SKM-1 treated with dmso at 0.1 percent for 144 hours (cell line): ENCODE measurements around the gene BTNL3.

Experiments used
- DNase-seq: peaks from one replicate; lab custom pipeline; 2025; ENCODE audit not compliant: unreplicated experiment; lab: John Stamatoyannopoulos, UW

Gene BTNL3

GRCh38 chr5:181020688-181021087, 32.0 kb downstream of the BTNL3 start:
- no peak for DNase-seq

- no peak for DNase-seq
Measured at GRCh38 chr5:181024245-181025064, 35.8 kb downstream of the BTNL3 start.

GRCh38 chr5:181027452-181028031, 38.9 kb downstream of the BTNL3 start:
- no peak for DNase-seq

- no peak for DNase-seq
Measured at GRCh38 chr5:181028032-181028819, 39.6 kb downstream of the BTNL3 start.

- DNase-seq, result no peak
Measured at GRCh38 chr5:181031716-181032115, 43.1 kb downstream of the BTNL3 start.

GRCh38 chr5:181035991-181036815, 47.6 kb downstream of the BTNL3 start:
- no peak for DNase-seq

- DNase-seq, result no peak
Measured at GRCh38 chr5:181036816-181037364, 48.2 kb downstream of the BTNL3 start.

- DNase-seq, result no peak
Measured at GRCh38 chr5:181037365-181037861, 48.8 kb downstream of the BTNL3 start.

GRCh38 chr5:181039471-181039870, 50.8 kb downstream of the BTNL3 start:
- DNase-seq, result no peak

GRCh38 chr5:181039931-181040630, 51.4 kb downstream of the BTNL3 start, which contains the start of gene BTNL9:
TSS of gene BTNL9 (plus strand) at chr5:181040266. CDS start at chr5:181045490, 5,224 bp downstream.
- DNase-seq, result no peak

GRCh38 chr5:181040631-181040945, 51.9 kb downstream of the BTNL3 start:
- no peak for DNase-seq

- no peak for DNase-seq
Measured at GRCh38 chr5:181041043-181041442, 52.4 kb downstream of the BTNL3 start.

GRCh38 chr5:181042036-181042713, 53.5 kb downstream of the BTNL3 start:
- DNase-seq, result no peak

GRCh38 chr5:181042722-181043121, 54.1 kb downstream of the BTNL3 start:
- no peak for DNase-seq

- no peak for DNase-seq
Measured at GRCh38 chr5:181043285-181044092, 54.8 kb downstream of the BTNL3 start.

- no peak for DNase-seq
Measured at GRCh38 chr5:181044093-181044599, 55.5 kb downstream of the BTNL3 start.

GRCh38 chr5:181044662-181045305, 56.1 kb downstream of the BTNL3 start:
- no peak for DNase-seq

GRCh38 chr5:181045316-181045715, 56.7 kb downstream of the BTNL3 start:
- DNase-seq, result no peak
